MM.1S (cell line): ENCODE measurements around the gene SURF1.

Experiments
- DNase-seq: peaks from one replicate; pipeline ENCODE4 v3.0.0-alpha.2; 2015
- H2AFZ ChIP-seq: fragments of 300-600 bp; sonication (generic); 2 replicates; pipeline ENCODE4 v1.6.0; 2016; ENCODE audit warnings: antibody characterized with exemption, low read length
- H3F3A ChIP-seq: fragments of 300-600 bp; sonication (generic); 2 replicates; pipeline ENCODE4 v1.6.1; 2016; ENCODE audit warnings: mild to moderate bottlenecking, antibody characterized with exemption, low read length, moderate library complexity, mixed read lengths; ENCODE audit not compliant: insufficient read depth
- H3K27ac ChIP-seq: fragments of 300-600 bp; sonication (generic); 2 replicates; pipeline ENCODE4 v1.5.1; 2016; ENCODE audit warnings: mild to moderate bottlenecking, low read length
- H3K27me3 ChIP-seq: fragments of 300-600 bp; sonication (generic); replicated peaks from 2 replicates; pipeline ENCODE4 v1.6.0; 2016; ENCODE audit warnings: low read length; ENCODE audit not compliant: insufficient read depth
- H3K36me3 ChIP-seq: fragments of 300-600 bp; sonication (generic); replicated peaks from 2 replicates; pipeline ENCODE4 v1.6.1; 2016; ENCODE audit warnings: mild to moderate bottlenecking, low read length, mixed read lengths; ENCODE audit not compliant: insufficient read depth
- H3K4me1 ChIP-seq: fragments of 300-600 bp; sonication (generic); 2 replicates; pipeline ENCODE4 v1.6.1; 2016; ENCODE audit warnings: low read length, mixed read lengths
- H3K4me2 ChIP-seq: fragments of 300-600 bp; sonication (generic); 2 replicates; pipeline ENCODE4 v1.6.0; 2016; ENCODE audit warnings: low read depth, low read length
- H3K4me3 ChIP-seq: fragments of 300-600 bp; sonication (generic); 2 replicates; pipeline ENCODE4 v1.5.1; 2016; ENCODE audit warnings: low read length, mixed read lengths
- H3K79me2 ChIP-seq: fragments of 300-600 bp; sonication (generic); 2 replicates; pipeline ENCODE4 v1.6.1; 2016; ENCODE audit warnings: mixed run types, low read length, mixed read lengths
- H3K9ac ChIP-seq: fragments of 300-600 bp; sonication (generic); 2 replicates; pipeline ENCODE4 v1.6.1; 2016; ENCODE audit warnings: low read length, mixed read lengths
- H3K9me2 ChIP-seq: fragments of 300-600 bp; sonication (generic); replicated peaks from 2 replicates; pipeline ENCODE4 v1.6.1; 2016; ENCODE audit warnings: mild to moderate bottlenecking, low read length, mixed read lengths; ENCODE audit not compliant: insufficient read depth
- H3K9me3 ChIP-seq: fragments of 300-600 bp; sonication (generic); replicated peaks from 2 replicates; pipeline ENCODE4 v1.6.1; 2016; ENCODE audit warnings: mild to moderate bottlenecking, low read length, mixed read lengths; ENCODE audit not compliant: insufficient read depth
- H4K20me1 ChIP-seq: fragments of 300-600 bp; sonication (generic); 2 replicates; pipeline ENCODE4 v1.6.1; 2016; ENCODE audit warnings: mild to moderate bottlenecking, low read length, moderate library complexity, mixed read lengths; ENCODE audit not compliant: insufficient read depth
- CTCF ChIP-seq: fragments of 300-600 bp; sonication (generic); IDR thresholded peaks from 2 replicates; pipeline ENCODE4 v1.5.1; 2016; ENCODE audit warnings: antibody characterized with exemption, low read length, mixed read lengths
- EZH2 ChIP-seq: fragments of 300-600 bp; sonication (generic); optimal IDR thresholded peaks from 2 replicates; pipeline ENCODE3; 2017; ENCODE audit warnings: low read depth, mild to moderate bottlenecking, antibody characterized with exemption, low read length, mixed read lengths
- EZH2phosphoT487 ChIP-seq: fragments of 300-600 bp; sonication (generic); IDR thresholded peaks from 2 replicates; pipeline ENCODE4 v1.6.1; 2018; ENCODE audit warnings: antibody characterized with exemption, low read length

Gene SURF1

GRCh38 chr9:133367221-133367620 is 10.9 kb upstream of the SURF1 start:
- TF ChIP-seq EZH2 (no peak), EZH2phosphoT487 (no peak), CTCF (no peak)
- Histone ChIP-seq H3K4me1 (no peaks in the 10 kb centered on the region), H3K9ac (no peak overlapping the region), H3K4me2 (no peak overlapping the region), H3K9me2 (no peaks in the 10 kb centered on the region), H3K9me3 (no peaks in the 10 kb centered on the region), H3K27ac (no peak overlapping the region), H3K27me3 (no peaks in the 10 kb centered on the region), H2AFZ (no peak overlapping the region), H4K20me1 (peaks cover 38% of the 10 kb centered on the region), H3K79me2 (peaks cover 76% of the 10 kb centered on the region), H3K36me3 (peaks cover 13% of the 10 kb centered on the region; the same call in 1 of the 2 replicates), H3K4me3 (no peak overlapping the region), H3F3A (no peaks in the 10 kb centered on the region)
- no peak for DNase-seq

GRCh38 chr9:133366435-133366834 is 10.1 kb upstream of the SURF1 start:
- no peaks in the 10 kb centered on the region for H3K9me3 ChIP-seq
- H3K9me2 ChIP-seq = no peaks in the 10 kb centered on the region
- H3K4me2 ChIP-seq = no peak overlapping the region
- H4K20me1 ChIP-seq = peaks cover 34% of the 10 kb centered on the region; the same call in 1 of the 2 replicates
- H3K36me3 ChIP-seq = peaks cover 13% of the 10 kb centered on the region; the same call in 1 of the 2 replicates
- no peaks in the 10 kb centered on the region for H3F3A ChIP-seq
- no peaks in the 10 kb centered on the region for H3K27me3 ChIP-seq
- peaks cover 73% of the 10 kb centered on the region for H3K79me2 ChIP-seq
- no peak overlapping the region for H2AFZ ChIP-seq
- DNase-seq = no peak
- H3K4me3 ChIP-seq = no peak overlapping the region
- no peaks in the 10 kb centered on the region for H3K4me1 ChIP-seq
- no peak for TF ChIP-seq CTCF
- TF ChIP-seq EZH2phosphoT487 = no peak
- no peak for TF ChIP-seq EZH2
- no peak overlapping the region for H3K9ac ChIP-seq
- no peak overlapping the region for H3K27ac ChIP-seq

GRCh38 chr9:133362359-133363044 is 6.2 kb upstream of the SURF1 start:
- H3K4me2 ChIP-seq = no peak overlapping the region
- 0 out of 2 replicates have a peak, but pooled peaks cover 8% of the 10 kb centered on the region for H4K20me1 ChIP-seq
- H2AFZ ChIP-seq = no peak overlapping the region
- H3K9me2 ChIP-seq = no peaks in the 10 kb centered on the region
- H3K9ac ChIP-seq = no peak overlapping the region
- peaks cover 13% of the 10 kb centered on the region; the same call in 1 of the 2 replicates for H3K36me3 ChIP-seq
- H3K27me3 ChIP-seq = no peaks in the 10 kb centered on the region
- peaks cover 55% of the 10 kb centered on the region for H3K79me2 ChIP-seq
- H3K27ac ChIP-seq = no peak overlapping the region
- H3F3A ChIP-seq = no peaks in the 10 kb centered on the region
- no peak for DNase-seq
- H3K9me3 ChIP-seq = no peaks in the 10 kb centered on the region
- TF ChIP-seq EZH2 = no peak
- no peak for TF ChIP-seq EZH2phosphoT487
- no peak for TF ChIP-seq CTCF
- H3K4me1 ChIP-seq = peaks cover 4% of the 10 kb centered on the region; the same call in 1 of the 2 replicates
- no peak overlapping the region for H3K4me3 ChIP-seq
